Nephron progenitor cell (in vitro differentiated cells): ENCODE data around the gene MRPL27.
A peak's percentile ranks its signal among the peaks of the same experiment; 100 is the strongest.

Experiments
- DNase-seq: peaks from one replicate; pipeline ENCODE4 v3.0.0; 2021
- H3K27ac Mint-ChIP-seq: 2 replicates; pipeline ENCODE4 v1.8.0; 2021; ENCODE audit warnings: mild to moderate bottlenecking, moderate library complexity, mixed read lengths
- H3K27me3 Mint-ChIP-seq: 2 replicates; pipeline ENCODE4 v1.8.0; 2021; ENCODE audit warnings: mild to moderate bottlenecking, low read depth, mixed read lengths; ENCODE audit not compliant: poor library complexity
- H3K36me3 Mint-ChIP-seq: 2 replicates; pipeline ENCODE4 v1.8.0; 2021; ENCODE audit warnings: low read depth, mixed read lengths
- H3K4me1 Mint-ChIP-seq: 2 replicates; pipeline ENCODE4 v1.8.0; 2021; ENCODE audit warnings: mixed read lengths
- H3K4me3 Mint-ChIP-seq: 2 replicates; pipeline ENCODE4 v1.8.0; 2021; ENCODE audit warnings: mild to moderate bottlenecking, moderate library complexity, mixed read lengths
- H3K9me3 Mint-ChIP-seq: 2 replicates; pipeline ENCODE4 v1.8.0; 2021; ENCODE audit warnings: mild to moderate bottlenecking, moderate library complexity, mixed read lengths
- TF ChIP-seq, protein P1 (sequence below): fragments of 200-600 bp; sonication (generic); IDR thresholded peaks from 2 replicates; pipeline ENCODE4 v1.5.0; 2021; ENCODE audit warnings: antibody characterized with exemption

The MRPL27 gene

DNA sequence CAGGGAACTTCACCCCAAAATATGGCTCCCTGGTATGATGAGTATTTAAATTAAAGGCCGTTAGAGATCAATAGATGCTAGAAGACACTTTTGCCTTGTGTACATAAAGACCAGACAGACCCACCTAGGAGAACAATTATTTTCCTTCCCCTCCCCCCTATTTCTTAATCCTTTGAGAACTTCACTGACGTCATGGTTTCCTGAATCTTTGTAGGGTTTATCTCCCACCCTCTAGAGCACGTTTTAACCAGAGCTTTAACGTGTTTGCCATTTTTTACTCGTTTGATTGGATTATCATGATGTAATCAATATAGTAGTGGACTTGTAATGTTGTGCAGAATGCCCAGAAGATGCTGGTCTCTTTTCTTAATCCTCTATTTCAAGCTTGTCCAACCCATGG lies 49.9 kb downstream of the MRPL27 start:
- Mint-ChIP-seq H3K9me3 (no peaks in the 10 kb centered on the region), H3K27ac (peak overlapping the region; percentile 2), H3K4me1 (peaks cover 34% of the 10 kb centered on the region), H3K36me3 (no peaks in the 10 kb centered on the region), H3K4me3 (no peak overlapping the region), H3K27me3 (peaks cover 3% of the 10 kb centered on the region)
- DNase-seq: no peak
- TF ChIP-seq, protein P1, sequence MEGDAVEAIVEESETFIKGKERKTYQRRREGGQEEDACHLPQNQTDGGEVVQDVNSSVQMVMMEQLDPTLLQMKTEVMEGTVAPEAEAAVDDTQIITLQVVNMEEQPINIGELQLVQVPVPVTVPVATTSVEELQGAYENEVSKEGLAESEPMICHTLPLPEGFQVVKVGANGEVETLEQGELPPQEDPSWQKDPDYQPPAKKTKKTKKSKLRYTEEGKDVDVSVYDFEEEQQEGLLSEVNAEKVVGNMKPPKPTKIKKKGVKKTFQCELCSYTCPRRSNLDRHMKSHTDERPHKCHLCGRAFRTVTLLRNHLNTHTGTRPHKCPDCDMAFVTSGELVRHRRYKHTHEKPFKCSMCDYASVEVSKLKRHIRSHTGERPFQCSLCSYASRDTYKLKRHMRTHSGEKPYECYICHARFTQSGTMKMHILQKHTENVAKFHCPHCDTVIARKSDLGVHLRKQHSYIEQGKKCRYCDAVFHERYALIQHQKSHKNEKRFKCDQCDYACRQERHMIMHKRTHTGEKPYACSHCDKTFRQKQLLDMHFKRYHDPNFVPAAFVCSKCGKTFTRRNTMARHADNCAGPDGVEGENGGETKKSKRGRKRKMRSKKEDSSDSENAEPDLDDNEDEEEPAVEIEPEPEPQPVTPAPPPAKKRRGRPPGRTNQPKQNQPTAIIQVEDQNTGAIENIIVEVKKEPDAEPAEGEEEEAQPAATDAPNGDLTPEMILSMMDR: no peak

DNA sequence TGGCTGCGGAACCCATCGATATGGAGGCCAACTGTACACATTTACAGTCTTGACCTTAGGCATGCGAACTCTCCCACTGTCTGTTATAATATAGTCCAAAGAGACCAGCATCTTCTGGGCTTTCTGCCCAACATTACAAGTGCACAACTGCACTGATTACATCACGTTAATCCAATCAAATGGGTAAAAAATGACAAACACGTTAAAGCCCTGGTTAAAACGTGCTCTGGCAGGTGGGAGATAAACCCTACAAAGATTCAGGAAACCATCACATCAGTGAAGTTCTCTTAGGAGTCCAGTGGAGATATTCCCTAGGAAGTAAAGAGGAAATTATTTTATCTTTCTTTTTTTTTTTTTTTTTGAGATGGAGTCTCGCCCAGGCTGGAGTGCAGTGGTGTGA lies 50.7 kb downstream of the MRPL27 start:
- peaks cover 3% of the 10 kb centered on the region for H3K27me3 Mint-ChIP-seq
- H3K4me3 Mint-ChIP-seq: no peak overlapping the region
- H3K4me1 Mint-ChIP-seq: peaks cover 28% of the 10 kb centered on the region
- DNase-seq: no peak
- TF ChIP-seq, protein P1: no peak
- H3K9me3 Mint-ChIP-seq: no peaks in the 10 kb centered on the region
- no peak overlapping the region for H3K27ac Mint-ChIP-seq
- H3K36me3 Mint-ChIP-seq: no peaks in the 10 kb centered on the region

DNA sequence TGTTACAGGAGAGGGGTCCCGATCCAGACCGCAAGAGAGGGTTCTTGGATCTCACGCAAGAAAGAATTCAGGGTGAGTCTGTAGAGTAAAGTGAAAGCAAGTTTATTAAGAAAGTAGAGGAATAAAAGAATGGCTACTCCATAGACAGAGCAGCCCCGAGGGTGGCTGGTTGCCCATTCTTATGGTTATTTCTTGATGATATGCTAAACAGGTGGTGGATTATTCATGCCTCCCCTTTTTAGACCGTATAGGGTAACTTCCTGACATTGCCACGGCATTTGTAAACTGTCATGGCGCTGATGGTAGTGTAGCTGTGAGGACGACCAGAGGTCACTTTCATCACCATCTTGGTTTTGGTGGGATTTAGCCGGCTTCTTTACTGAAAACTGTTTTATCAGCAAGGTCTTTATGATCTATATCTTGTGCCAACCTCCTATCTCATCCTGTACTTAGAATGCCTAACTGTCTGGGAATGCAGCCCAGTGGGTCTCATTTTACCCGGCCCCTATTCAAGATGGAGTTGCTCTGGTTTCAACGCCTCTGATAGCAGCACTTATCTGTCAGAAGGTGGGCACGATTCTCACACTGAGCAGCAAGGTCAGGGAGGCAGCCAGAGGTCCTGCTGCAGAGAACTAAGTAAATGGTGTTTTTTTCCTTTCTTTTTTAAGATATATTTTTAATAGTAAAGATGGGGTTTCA lies 53.5 kb downstream of the MRPL27 start:
- H3K27me3 Mint-ChIP-seq: peaks cover 3% of the 10 kb centered on the region
- H3K4me1 Mint-ChIP-seq: peaks cover 29% of the 10 kb centered on the region
- H3K4me3 Mint-ChIP-seq: no peak overlapping the region
- TF ChIP-seq, protein P1: no peak
- no peak overlapping the region for H3K27ac Mint-ChIP-seq
- DNase-seq: no peak
- H3K9me3 Mint-ChIP-seq: peaks cover 3% of the 10 kb centered on the region
- H3K36me3 Mint-ChIP-seq: peaks cover 3% of the 10 kb centered on the region

DNA sequence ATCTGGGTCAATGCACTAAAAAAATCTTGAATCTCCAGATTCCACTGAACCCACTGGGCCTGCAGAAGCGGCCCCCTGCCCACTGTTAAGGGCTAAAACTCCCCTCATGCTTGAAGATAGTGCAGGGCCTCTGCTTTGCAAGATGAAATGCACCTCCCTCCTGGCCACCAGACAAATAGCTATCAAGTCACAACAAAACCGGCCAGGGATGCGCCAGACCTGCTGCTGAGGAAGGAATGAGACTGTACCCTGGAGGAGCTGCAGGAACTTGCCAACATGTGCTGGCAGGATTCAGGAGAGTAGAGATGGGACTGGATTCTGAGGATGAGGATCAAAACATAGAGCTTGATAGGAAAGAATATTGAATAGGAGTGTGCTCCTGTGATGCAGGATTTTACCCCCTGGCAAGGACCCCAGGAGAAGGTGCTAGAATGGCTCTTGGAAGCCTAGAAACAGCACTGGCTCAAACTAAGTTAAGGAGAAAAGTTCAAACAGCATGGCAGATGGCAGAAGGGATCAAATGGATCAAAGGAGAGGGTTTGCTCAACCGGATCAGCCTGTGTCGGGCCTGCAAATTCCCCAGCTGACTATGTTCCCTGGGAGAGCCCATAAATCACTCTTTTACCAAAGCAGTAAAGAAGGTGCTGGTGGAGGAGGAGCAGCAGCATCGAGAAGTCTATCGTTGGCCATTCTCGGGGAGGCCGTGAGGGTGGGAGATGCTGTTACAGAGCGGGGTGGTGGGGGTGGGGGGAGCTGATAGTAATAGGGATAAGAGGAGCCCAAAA lies 54.3 kb downstream of the MRPL27 start:
- TF ChIP-seq, protein P1: no peak
- no peak overlapping the region for H3K4me3 Mint-ChIP-seq
- peaks cover 3% of the 10 kb centered on the region for H3K27me3 Mint-ChIP-seq
- peaks cover 37% of the 10 kb centered on the region for H3K4me1 Mint-ChIP-seq
- peak; percentile 69 for DNase-seq
- peaks cover 3% of the 10 kb centered on the region for H3K36me3 Mint-ChIP-seq
- no peak overlapping the region for H3K27ac Mint-ChIP-seq
- H3K9me3 Mint-ChIP-seq: peaks cover 9% of the 10 kb centered on the region
